NOMO-1 (cell line): Measurements from ENCODE around the gene P2RX4.
"Not testable (repeated sequence)": the region's sequence is repeated elsewhere in the genome, so short reads cannot be mapped to it uniquely, and the experiment has no call there.

Experiments
- DNase-seq, 2 experiments: peaks; one replicate each; lab custom pipeline; 2025; ENCODE audit not compliant: unreplicated experiment in 2 of 2; lab: John Stamatoyannopoulos, UW

P2RX4 gene

DNA sequence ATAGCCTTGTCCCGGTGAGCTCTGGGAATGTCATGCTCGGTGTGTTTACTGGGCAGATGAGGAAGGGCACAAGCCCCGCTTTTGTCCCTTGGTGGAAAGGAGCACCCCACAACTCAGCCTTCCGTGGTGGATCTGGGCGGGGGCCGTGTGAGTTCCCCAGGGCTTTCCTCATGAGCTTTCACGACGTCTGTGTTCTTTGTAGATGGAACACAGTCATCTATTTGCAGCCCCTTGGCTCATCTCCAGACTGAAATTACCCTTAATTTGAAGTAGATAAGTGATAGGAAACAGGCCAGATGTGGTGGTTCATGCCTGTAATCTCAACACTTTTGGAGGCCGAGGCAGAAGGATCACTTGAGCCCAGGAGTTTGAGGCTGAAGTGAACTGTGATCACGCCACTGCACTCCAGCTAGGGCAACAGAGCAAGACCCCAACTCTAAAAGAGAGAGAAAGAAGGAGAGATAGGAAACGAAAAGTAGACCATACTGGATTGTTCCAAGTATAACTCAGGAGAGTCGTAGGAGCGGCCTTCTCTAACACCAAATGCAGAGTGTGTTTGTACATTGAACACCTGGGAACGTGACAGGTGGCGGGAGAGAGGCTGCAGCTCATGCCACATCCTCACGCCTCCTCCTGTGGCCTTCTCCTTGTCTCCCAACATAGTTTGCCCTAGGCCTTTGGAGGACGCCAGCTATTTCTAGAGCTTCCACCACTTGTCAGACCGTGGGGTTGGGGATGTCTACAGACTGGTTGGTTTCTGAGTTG lies 8.8 kb downstream of the P2RX4 start:
- no peak for DNase-seq

DNA sequence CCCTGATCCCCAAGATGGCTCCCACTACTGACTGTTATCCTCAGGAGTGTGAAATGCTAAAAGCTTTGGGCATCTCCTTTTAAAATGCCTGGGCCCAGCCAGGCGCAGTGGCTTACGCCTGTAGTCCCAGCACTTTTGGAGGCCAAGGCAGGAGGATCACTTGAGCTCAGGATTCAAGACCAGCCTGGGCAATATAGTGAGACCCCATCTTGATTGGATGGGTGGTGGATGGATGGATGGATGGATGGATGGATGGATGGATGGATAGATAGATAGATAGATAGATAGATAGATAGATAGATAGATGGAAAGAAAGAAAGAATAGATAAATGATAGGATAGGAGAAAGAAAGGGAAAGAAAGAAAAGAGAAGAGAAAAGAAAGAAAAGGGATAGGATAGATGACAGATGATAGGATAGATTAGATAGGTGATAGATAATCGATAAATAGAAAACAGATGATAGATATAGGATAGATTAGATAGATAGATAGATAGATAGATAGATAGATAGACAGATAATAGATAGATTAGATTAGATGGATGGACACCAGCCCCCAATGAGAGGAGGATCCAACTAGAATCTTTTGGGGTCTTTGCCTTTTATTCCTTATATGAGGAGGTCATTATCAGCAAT lies 9.5 kb downstream of the P2RX4 start:
- no peak for DNase-seq

GRCh38 chr12:121222847-121223246 lies 12.9 kb downstream of the P2RX4 start:
- DNase-seq = no peak

DNA sequence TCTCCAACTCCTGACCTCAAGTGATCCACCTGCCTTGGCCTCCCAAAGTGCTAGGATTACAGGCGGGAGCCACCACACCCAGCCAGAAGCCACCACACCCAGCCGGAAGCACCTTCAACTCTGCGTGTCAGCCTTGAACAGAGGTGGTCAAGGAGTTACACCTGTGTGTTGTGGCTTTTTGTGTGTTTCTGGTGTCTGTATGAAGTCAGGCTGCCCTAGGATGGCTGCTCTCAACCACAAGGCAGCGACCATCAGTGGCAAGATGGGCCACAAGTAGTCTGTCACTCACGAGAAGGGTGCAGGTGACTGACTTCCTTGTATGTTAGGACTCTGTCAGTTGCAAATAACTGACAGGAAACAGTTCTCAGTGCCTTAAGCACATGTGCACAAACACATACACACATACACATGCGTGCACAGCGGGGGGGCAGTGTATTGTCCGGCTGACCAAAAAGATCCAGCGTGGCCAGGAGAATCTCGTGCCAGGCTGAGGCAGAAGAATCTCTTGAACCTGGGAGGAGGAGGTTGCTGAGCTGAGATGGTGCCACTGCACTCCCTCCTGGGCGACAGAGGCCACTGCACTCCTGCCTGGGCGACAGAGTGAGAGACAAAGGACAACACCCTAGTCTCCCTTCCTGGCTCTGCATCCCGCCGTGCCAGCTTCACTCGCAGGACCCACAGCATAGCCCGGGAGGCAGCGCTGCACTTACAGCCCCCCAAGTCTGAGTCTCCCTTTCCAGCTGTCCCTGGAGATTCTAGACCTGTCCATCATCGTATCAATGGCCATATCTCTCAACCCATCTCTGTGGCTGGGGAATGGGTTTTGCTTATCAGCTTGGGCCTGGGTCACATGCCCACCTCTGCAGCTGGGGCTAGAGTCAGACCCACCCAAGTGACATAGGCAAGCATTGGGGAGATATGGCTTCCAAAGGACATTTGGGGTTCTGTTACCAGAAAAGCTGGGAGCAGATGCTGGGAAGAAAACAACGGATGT lies 13.7 kb downstream of the P2RX4 start:
- peak in 1 of 2 experiments; percentile 10 for DNase-seq

DNA sequence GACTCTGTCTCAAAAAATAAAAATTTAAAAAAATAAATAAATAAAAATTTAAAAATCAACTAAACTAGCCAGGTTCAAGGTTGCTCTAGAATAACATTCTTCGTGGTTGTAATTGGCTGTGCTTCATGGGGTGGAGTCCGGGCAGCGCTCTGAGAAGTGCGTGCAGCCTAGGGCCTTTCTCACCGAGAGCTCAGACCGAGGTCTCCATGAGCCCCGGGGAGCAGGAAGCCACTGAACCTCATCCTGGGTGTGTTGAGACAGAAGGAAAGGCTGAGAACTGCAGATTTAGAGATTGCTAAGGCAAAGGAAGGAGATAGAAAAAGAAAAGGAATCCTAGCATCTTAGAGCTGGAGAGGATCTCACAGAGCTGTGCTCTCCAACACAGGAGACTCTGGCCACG lies 14.7 kb downstream of the P2RX4 start:
- DNase-seq = no peak

DNA sequence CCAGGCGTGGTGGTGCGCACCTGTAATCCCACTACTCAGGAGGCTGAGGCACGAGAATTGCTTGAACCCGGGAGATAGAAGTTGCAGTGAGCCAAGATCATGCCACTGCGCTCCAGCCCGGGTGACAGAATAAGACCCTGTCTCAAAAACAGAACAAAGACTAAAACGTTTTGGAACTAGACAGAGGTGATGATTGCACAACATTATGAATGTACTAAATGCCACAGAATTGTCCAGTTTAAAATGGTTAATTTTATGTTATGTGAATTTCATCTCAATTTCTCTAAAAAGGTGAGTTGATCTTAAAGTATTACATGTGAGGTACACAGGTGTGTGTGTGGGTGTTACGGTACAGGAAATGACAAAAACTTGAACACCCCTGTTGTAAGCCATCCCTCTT lies 16.5 kb downstream of the P2RX4 start:
- no peak for DNase-seq

DNA sequence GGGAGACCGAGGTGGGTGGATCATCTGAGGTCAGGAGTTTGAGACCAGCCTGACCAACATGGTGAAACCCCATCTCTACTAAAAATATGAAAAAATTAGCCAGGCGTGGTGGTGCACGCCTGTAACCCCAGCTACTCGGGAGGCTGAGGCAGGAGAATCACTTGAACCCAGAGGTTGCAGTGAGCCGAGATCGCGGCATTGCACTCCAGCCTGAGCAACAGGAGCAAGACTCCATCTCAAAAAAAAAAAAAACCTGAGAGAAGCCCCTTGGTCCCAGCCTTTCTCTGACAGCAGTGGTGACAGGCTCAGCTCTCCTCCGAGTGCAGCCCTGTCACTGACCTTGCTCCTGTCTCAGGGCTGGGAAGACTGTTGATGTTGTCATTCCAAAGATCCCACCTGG lies 16.9 kb downstream of the P2RX4 start:
- not testable (repeated sequence) for DNase-seq

DNA sequence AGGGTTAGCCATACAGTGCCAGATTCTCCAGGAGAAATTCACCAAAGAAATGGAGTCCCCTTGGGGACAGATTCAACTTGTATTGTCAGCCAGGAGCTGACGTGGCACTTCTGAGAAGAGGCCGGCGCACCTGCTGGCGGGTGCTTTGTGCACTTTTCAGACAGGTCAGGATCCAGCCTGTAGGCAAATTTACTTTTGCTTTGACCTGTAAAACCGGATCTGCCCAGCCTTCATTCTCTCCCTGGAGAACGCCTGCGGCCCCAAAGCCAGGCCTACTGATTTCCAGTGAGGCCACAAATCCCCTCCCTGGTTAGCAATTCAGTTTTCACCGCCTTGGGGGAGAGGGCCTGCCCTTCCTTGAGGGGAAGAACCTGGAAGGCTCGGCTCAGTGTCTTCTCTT lies 17.4 kb downstream of the P2RX4 start:
- DNase-seq = no peak

DNA sequence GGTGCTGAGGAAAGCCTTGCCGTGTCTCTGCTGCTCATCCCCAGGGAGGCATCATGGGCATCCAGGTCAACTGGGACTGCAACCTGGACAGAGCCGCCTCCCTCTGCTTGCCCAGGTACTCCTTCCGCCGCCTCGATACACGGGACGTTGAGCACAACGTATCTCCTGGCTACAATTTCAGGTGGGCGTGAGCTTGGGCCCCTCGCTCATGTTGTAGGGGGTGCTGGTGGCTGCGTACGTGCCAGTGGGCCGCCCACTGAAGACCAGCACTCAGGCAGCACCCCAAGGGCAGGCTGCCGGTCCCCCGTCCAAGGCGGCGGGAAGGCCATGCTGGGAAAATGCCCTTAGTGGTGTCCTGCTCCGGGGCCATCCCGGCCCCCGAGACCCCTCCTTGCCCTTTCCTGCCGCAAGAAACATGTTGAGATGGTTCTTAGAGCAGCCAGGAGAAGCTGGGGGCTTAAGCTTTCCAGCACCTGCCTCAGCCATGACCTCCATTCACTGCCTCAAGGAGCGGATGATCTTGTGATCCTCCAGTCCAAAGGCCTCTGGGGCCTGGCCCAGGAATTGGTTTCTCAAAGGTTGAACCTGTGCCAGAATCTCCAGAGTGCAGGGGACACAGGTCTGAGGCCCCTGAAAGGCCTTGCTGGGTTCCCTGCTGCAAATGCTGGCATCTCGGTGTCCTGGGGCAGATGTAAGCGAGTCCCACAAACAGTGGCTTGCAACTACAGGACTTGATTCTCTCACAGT lies 19.2 kb downstream of the P2RX4 start:
- DNase-seq = no peak

DNA sequence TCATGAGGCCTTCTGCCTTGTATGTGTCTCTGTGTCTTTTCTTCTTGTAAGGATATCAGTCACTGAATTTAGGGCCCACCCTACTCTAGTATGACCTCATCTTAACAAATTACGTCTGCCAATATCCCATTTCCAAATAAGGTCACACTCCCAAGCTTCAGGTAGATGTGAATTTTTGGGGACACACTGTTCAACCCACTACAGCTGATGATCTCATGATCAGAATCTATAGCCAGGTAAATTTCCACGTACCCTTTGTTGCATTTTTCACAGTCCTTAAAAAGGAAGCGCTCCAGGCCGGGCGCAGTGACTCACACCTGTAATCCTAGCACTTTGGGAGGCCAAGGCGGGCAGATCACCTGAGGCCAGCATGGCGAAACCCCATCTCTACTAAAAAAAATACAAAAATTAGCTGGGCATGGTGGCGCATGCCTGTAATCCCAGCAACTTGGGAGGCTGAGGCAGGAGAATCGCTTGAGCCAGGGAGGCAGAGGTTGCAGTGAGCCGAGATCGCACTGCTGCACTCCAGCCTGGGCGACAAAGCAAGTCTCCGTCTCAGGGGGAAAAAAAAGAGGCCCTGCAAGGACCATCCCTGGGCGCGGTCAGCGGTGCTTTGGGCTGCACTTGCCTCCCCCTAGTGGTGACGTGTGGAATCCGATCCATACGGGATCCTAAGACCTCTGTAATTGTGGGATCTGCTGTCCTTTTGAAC lies 20.1 kb downstream of the P2RX4 start:
- DNase-seq = peak; percentile 55 to 67

GRCh38 chr12:121230538-121230907 lies 20.6 kb downstream of the P2RX4 start:
- DNase-seq = no peak

GRCh38 chr12:121232163-121232562 lies 22.2 kb downstream of the P2RX4 start:
- no peak for DNase-seq

DNA sequence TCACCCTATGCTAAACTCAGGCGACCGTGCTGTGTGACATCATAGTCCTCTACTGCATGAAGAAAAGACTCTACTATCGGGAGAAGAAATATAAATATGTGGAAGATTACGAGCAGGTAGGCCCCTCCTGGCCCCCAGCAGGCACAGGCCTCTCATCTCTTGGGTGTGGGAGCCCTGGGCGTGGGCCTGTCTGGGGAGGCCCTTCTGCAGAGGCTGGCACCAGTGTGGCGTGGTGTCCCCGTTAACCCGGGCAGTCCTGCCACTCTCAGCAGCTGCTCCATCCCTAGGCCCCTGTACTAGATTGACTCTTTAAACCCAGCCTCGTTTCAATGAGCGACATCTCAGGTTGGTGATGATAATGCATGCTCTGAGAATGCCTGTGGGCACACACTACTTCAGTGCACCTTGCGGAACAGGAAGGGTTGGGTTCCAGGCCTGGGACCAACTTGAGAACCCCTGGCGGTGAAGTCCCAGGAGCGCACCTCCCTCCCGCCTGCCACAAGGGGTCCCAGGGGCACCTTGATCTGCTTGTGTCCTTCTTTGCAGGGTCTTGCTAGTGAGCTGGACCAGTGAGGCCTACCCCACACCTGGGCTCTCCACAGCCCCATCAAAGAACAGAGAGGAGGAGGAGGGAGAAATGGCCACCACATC lies 23.2 kb downstream of the P2RX4 start:
- no peak for DNase-seq

GRCh38 chr12:121233628-121234020 lies 23.7 kb downstream of the P2RX4 start:
- no peak for DNase-seq

DNA sequence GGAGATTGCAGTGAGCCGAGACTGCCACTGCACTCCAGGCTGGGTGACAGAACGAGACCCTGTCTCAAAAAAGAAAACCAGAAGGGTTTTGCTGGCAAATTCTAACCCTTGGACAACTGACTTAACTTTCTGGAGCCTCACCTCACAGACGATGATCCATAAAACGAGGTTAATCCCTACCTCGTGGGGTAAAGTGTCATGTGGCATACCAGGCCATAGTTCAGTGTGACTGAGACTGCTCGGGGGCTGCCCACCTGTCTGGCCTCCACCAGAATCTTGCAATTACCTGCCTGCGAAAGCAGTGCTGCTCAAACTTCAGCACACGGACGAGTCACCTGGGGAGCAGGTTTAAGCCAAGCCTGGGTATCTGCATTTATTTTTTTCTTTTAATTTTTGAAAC lies 26.8 kb downstream of the P2RX4 start:
- DNase-seq = no peak

- no peak for DNase-seq
Observed at GRCh38 chr12:121237415-121237814, 27.5 kb downstream of the P2RX4 start.

- DNase-seq = no peak
Observed at GRCh38 chr12:121238086-121238485, 28.2 kb downstream of the P2RX4 start.

DNA sequence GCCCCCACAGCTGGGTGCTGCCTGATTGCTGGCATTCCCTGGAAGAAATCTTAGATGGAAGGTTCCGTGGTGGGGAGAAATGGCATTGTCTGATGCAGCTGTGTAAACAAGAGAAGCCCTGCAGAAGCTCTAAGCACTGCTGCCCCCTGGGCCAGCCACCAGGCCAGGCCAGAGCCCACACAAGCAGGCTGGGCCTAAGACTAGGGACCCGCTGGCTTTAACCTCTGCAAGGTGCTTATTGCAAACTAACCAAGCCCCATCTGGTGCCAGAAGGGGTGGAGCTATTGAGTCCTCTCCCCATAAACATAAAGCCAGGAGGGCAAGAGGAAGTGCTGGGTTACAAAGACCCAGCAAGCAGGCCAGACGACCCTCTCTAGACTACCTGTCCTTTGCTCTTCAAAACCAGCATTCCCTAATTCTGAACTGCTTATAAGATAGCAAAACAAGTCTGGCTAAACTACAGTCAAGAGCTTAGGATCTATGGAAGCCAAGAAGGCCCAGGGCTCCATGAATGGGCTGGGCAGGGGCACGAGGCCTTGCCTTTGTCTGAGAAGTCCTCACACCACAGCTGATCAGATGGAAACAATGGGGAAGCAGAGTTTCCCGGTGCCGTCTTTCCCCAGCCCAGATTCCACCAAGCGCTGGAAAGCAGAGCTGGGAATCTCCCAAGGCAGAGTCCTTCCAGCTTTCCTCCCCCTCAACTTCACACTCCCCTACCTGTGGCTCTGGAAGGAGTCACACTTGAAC lies 28.8 kb downstream of the P2RX4 start:
- peak; percentile 36 to 49 for DNase-seq
